ENCODE data around the gene LGALSL. TPM values are rescaled to one million over a fixed set of nuclear protein-coding genes. Genes with fewer than 3 reads are reported as not detected.

Gene LGALSL
- total and polyA plus RNA-seq, 9 donors = 12.2 to 28.9 (median 21.9) TPM

DNA sequence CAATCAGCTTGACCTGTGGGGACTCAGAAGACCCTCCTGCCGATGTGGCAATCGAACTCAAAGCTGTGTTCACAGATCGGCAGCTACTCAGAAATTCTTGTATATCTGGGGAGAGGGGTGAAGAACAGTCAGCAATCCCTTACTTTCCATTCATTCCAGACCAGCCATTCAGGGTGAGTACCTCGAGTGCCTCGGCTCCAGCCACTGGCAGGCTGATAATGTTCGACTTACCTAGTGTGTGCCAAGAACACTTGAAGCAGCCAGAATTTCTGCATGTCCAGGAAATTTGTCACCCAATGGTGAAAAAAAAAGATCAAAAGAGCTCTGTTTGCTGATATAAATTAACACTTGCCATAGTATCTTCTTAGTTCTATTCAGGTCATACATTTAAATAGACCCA, 2.3 kb downstream of the LGALSL start:
- WGBS (ENCODE audit: insufficient coverage) = 100% methylated on average over 1 of the region's 6 CpGs
- Histone ChIP-seq H3K27ac (ENCODE audit: low read length) (no peak overlapping the region), H3K27me3 (ENCODE audit: control insufficient read depth, insufficient read depth, low read length) (no peaks in the 10 kb centered on the region), H3K36me3 (ENCODE audit: control insufficient read depth, insufficient read depth, low read length) (peaks cover 25% of the 10 kb centered on the region), H3K4me3 (ENCODE audit: low read length) (no peak overlapping the region), H3K9me3 (replicated peaks; ENCODE audit: control insufficient read depth, low read depth, low read length) (no peaks in the 10 kb centered on the region), H3K4me1 (ENCODE audit: control insufficient read depth, insufficient read depth, low read length) (peaks cover 15% of the 10 kb centered on the region)
- no peak for DNase-seq

DNA sequence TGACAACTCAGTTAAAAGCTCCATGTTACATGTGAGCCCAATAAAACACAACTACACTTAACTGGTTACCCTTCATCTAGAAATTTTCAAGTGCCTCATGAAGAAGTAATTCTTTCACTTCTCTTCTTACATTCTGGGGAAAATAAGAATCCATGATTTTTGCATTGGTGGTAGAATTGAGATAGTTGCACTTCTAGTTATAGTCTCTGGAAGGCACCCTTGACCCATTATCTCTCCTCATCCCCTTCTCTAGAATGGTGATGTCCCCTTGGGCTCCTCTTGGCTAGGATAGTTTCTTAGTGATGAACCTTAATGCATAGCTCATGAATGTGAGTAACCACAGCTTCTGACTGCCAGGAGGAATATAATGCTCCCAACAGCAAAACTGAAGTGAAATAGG, 3.6 kb downstream of the LGALSL start:
- peaks cover 25% of the 10 kb centered on the region for H3K36me3 ChIP-seq (ENCODE audit: control insufficient read depth, insufficient read depth, low read length)
- no peak overlapping the region for H3K4me3 ChIP-seq (ENCODE audit: low read length)
- no peak overlapping the region for H3K27ac ChIP-seq (ENCODE audit: low read length)
- H3K4me1 ChIP-seq (ENCODE audit: control insufficient read depth, insufficient read depth, low read length) = peaks cover 15% of the 10 kb centered on the region
- H3K9me3 ChIP-seq (replicated peaks; ENCODE audit: control insufficient read depth, low read depth, low read length) = no peaks in the 10 kb centered on the region
- no peaks in the 10 kb centered on the region for H3K27me3 ChIP-seq (ENCODE audit: control insufficient read depth, insufficient read depth, low read length)
- DNase-seq = no peak

DNA sequence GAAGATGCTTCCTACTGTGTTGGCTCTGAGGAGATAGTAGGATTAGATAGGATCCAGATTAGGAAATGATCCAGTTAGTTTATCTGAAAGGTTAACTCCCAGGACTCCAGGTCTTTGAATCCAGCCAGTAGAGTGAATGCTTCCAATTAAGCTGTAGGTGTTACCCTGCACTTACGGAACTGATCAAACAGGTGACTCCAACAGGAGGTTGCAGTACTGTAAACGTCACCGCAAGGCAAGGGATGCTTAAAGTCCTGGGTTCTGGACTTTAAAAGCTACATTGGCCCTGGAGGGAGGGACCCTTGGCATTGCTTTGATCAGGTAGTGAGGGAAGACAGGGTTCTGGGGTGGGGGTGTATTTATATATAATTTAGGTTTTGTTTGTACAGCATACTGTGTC, 5.6 kb downstream of the LGALSL start:
- 75% methylated on average over 3 of the region's 3 CpGs for WGBS (ENCODE audit: insufficient coverage)
- Histone ChIP-seq H3K36me3 (ENCODE audit: control insufficient read depth, insufficient read depth, low read length) (peaks cover 25% of the 10 kb centered on the region), H3K4me1 (ENCODE audit: control insufficient read depth, insufficient read depth, low read length) (peaks cover 8% of the 10 kb centered on the region)

DNA sequence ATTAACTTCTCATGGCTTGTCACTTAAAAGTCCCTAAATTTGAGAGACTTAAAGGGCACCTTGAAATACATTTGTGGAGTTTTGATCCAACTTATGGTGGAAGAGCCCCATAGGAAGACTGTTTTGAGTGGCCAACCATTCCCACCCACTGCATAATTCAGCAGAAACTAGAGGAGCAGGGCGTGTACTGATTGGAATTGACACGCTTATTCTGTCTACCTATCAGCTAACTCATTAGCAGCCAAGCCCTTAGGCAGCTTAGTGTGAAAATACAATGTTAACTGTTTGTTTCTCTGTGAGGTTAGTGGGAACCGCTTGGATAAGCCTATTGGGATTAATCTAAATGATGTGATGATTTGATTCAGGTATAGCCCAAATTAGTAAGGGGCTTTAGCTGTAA, 6.4 kb downstream of the LGALSL start:
- no peak overlapping the region for H3K4me3 ChIP-seq (ENCODE audit: low read length)
- DNase-seq = no peak
- no CpG with 5 or more reads among the region's 3 CpGs for WGBS (ENCODE audit: insufficient coverage)
- H3K27me3 ChIP-seq (ENCODE audit: control insufficient read depth, insufficient read depth, low read length) = no peaks in the 10 kb centered on the region
- H3K9me3 ChIP-seq (replicated peaks; ENCODE audit: control insufficient read depth, low read depth, low read length) = no peaks in the 10 kb centered on the region
- peaks cover 25% of the 10 kb centered on the region for H3K36me3 ChIP-seq (ENCODE audit: control insufficient read depth, insufficient read depth, low read length)
- peaks cover 2% of the 10 kb centered on the region for H3K4me1 ChIP-seq (ENCODE audit: control insufficient read depth, insufficient read depth, low read length)
- no peak overlapping the region for H3K27ac ChIP-seq (ENCODE audit: low read length)

More for the DNA sequence above, 5.6 kb downstream of the LGALSL start:
- DNase-seq = no peak
- Histone ChIP-seq H3K27me3 (ENCODE audit: control insufficient read depth, insufficient read depth, low read length) (no peaks in the 10 kb centered on the region), H3K9me3 (replicated peaks; ENCODE audit: control insufficient read depth, low read depth, low read length) (no peaks in the 10 kb centered on the region), H3K27ac (ENCODE audit: low read length) (no peak overlapping the region), H3K4me3 (ENCODE audit: low read length) (no peak overlapping the region)

DNA sequence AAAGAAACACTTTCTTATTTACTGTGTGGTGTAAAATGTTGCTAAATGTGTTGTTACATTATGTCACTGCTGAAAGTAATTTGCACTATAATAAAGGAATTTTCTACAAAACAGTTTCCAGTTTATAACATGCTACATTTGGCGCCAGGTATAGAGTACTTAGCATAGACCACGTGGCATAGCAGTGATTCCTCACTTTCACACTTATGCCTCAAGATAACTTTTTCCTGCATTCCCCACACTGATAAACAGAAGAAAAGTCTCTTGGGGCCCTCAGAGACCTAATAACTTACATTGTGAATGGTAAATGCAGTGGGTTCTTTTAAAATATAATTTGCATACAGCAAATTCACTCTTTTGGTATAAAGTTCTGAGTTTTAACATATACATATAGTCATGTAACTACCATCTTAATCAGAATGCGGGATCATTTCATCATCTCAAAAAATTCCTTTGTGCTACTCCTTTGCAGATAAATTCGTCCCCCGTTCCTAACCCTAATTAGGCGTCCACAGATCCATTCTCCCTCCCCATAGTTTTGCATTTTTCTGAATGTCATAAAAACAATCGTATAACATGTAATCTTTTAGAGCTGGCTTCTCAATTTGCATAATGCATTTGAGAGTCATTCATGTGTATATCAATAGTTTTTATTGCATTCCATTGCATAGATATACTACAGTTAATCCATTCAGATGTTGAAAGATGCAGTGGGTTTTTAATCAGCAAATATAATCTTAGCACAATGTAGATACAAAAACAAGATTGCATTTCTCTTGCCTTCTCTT, 7.5 kb downstream of the LGALSL start:
- 84% methylated on average over 5 of the region's 7 CpGs for WGBS (ENCODE audit: insufficient coverage)
- Histone ChIP-seq H3K36me3 (ENCODE audit: control insufficient read depth, insufficient read depth, low read length) (peaks cover 22% of the 10 kb centered on the region), H3K27ac (ENCODE audit: low read length) (no peak overlapping the region)

DNA sequence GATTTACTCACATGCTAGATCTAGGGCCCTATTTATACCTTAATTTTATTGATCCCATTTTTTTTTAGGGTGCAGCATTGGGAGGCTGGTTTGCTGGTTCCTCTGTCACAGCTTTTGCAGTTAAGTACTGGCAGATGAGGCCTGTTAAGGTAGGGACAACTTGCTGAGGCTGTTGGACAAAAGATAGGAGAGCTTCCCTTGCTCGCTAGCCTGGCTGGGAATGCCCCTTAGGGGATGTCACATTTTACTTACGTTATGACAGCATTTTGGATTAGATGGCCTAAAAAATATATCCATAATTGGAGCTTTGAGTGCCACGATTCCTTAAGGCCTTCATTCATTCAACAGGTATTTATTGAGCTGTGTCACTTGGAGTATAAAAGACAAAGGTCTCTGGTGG, 8.2 kb downstream of the LGALSL start:
- H3K27ac ChIP-seq (ENCODE audit: low read length) = no peak overlapping the region
- H3K27me3 ChIP-seq (ENCODE audit: control insufficient read depth, insufficient read depth, low read length) = no peaks in the 10 kb centered on the region
- peaks cover 17% of the 10 kb centered on the region for H3K36me3 ChIP-seq (ENCODE audit: control insufficient read depth, insufficient read depth, low read length)
- WGBS (ENCODE audit: insufficient coverage) = 100% methylated on average over 1 of the region's 3 CpGs
- no peak overlapping the region for H3K4me3 ChIP-seq (ENCODE audit: low read length)
- no peaks in the 10 kb centered on the region for H3K9me3 ChIP-seq (replicated peaks; ENCODE audit: control insufficient read depth, low read depth, low read length)
- H3K4me1 ChIP-seq (ENCODE audit: control insufficient read depth, insufficient read depth, low read length) = no peaks in the 10 kb centered on the region
- DNase-seq = no peak

More for the DNA sequence above, 7.5 kb downstream of the LGALSL start:
- no peaks in the 10 kb centered on the region for H3K27me3 ChIP-seq (ENCODE audit: control insufficient read depth, insufficient read depth, low read length)
- DNase-seq = no peak
- no peak overlapping the region for H3K4me3 ChIP-seq (ENCODE audit: low read length)
- no peaks in the 10 kb centered on the region for H3K4me1 ChIP-seq (ENCODE audit: control insufficient read depth, insufficient read depth, low read length)
- no peaks in the 10 kb centered on the region for H3K9me3 ChIP-seq (replicated peaks; ENCODE audit: control insufficient read depth, low read depth, low read length)

DNA sequence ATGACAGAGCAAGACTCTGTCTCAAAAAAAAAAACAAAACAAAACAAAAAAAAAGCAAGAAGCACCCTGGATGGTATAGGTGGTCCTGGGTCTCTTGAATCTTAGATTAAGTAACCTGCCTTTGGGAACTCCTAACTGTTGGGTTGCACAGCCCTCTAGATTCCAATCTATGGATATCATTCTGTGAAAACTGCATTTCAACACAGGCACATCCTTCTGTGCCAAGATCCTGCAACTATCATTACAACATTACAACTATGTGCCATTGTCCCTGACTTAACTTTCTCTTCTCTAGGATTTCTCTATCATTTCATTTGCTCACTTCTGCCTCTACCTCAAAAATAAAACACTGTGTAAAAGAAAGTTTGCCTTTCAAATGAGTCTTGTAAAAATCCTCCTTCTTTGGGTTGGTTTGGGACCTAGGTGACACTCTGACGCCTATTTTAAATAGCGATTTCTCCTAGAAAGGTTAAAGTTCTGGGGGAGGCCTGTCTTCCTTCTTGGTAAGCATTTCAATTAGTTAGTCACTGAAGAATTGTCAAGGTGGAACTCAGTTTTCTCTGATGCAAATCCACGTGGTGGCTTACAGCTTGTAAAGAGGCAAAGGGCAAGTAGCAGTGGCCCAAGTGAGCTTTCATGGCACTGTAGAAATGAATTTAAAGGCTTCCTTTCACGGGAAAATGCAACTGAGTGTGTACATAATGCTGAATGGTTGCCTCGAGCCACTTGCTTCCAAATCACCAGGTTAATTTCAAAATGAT, 9.2 kb downstream of the LGALSL start:
- Histone ChIP-seq H3K4me3 (ENCODE audit: low read length) (no peak overlapping the region), H3K36me3 (ENCODE audit: control insufficient read depth, insufficient read depth, low read length) (peaks cover 12% of the 10 kb centered on the region), H3K27ac (ENCODE audit: low read length) (no peak overlapping the region), H3K27me3 (ENCODE audit: control insufficient read depth, insufficient read depth, low read length) (no peaks in the 10 kb centered on the region), H3K4me1 (ENCODE audit: control insufficient read depth, insufficient read depth, low read length) (no peaks in the 10 kb centered on the region), H3K9me3 (replicated peaks; ENCODE audit: control insufficient read depth, low read depth, low read length) (no peaks in the 10 kb centered on the region)
- WGBS (ENCODE audit: insufficient coverage) = 54% methylated on average over 2 of the region's 5 CpGs
- DNase-seq = no peak

DNA sequence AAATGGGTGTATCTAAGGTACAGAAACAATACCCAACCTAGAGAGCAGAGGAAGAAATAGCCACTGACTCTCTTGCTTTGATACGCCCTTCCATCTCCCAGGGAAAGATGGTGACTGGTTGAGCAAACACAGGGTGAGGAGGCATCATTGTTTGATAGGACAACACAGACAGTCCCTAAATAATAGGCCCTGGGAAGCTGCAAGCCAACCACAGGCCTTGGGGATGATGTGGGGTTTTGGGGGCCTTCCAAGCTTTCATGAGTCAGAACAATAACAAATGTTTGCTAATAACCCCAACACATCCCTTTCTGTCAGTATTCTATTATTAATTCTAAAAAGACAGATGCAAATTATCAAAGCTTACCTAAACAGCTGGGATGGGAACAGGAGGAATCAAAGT, 9.8 kb downstream of the LGALSL start:
- WGBS (ENCODE audit: insufficient coverage) = no CpG with 5 or more reads among the region's 1 CpG
- no peak for DNase-seq
- H3K9me3 ChIP-seq (replicated peaks; ENCODE audit: control insufficient read depth, low read depth, low read length) = no peaks in the 10 kb centered on the region
- H3K27ac ChIP-seq (ENCODE audit: low read length) = no peak overlapping the region
- no peaks in the 10 kb centered on the region for H3K4me1 ChIP-seq (ENCODE audit: control insufficient read depth, insufficient read depth, low read length)
- H3K36me3 ChIP-seq (ENCODE audit: control insufficient read depth, insufficient read depth, low read length) = peaks cover 8% of the 10 kb centered on the region
- no peak overlapping the region for H3K4me3 ChIP-seq (ENCODE audit: low read length)
- H3K27me3 ChIP-seq (ENCODE audit: control insufficient read depth, insufficient read depth, low read length) = no peaks in the 10 kb centered on the region

DNA sequence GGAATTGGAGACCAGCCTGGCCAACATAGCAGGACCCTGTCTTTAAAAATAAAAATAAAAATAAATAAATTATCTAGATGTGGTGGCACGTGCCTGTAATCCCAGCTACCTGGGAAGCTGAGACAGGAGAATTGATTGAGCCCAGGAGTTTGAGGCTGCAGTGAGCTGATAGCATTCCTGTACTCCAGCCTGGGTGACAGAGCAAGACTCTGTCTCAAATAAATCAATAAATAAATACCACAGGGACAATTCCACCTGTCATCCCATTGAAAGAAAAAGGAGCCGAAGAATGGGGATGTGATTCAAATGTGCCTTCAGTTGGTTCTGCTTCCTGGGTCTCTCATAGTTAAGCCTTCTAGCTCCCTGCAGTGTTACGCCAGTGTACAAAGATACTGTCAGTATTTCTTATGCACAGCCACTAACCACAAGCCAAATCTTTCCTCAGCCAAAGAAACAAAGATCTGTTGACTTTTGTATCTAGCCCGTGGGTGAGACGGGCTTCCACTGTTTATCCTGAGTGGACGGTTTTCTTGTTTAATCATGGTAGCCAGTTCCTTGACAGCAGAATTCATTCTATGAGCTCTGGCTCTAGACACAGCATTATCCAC, 12.6 kb downstream of the LGALSL start:
- Histone ChIP-seq H3K4me1 (ENCODE audit: control insufficient read depth, insufficient read depth, low read length) (no peaks in the 10 kb centered on the region), H3K27ac (ENCODE audit: low read length) (no peak overlapping the region), H3K9me3 (replicated peaks; ENCODE audit: control insufficient read depth, low read depth, low read length) (no peaks in the 10 kb centered on the region), H3K36me3 (ENCODE audit: control insufficient read depth, insufficient read depth, low read length) (no peaks in the 10 kb centered on the region), H3K4me3 (ENCODE audit: low read length) (no peak overlapping the region), H3K27me3 (ENCODE audit: control insufficient read depth, insufficient read depth, low read length) (no peaks in the 10 kb centered on the region)
- no peak for DNase-seq
- 100% methylated on average over 1 of the region's 6 CpGs for WGBS (ENCODE audit: insufficient coverage)

DNA sequence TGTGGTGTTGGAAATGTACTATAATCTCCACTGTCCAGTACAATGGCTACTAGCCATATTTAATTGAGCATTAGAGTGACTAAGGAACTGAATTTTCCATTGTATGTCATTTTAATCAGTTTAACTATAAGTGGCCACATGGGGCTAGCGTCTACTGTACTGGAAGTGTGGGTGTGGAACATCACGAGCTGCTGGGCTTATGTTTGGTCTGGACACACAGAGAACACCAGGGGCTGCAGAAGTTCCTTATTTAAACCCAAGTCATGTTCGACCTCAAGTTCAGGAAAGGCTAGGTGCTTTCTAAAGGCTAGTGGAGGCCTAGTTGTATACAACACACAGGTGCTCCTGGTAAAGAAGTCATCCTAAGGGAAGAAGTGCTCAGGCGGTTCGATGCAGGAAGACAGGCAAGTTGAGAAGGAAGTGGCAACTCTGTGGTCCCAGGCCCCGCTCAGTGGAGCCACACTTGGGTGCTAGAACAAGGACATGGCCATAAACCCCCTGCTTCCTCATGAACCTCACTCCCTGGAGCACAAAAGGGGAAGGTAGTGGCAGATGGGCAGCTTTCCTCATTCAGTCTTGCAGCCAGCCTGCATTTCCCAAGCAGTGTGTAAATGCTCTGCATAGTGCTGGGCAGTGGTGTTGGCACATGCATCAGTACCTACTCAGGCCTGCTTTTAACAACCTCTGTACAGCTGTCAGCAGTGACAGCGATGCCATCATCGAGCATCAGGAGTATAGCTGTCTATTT, 13.3 kb downstream of the LGALSL start:
- no peaks in the 10 kb centered on the region for H3K36me3 ChIP-seq (ENCODE audit: control insufficient read depth, insufficient read depth, low read length)
- WGBS (ENCODE audit: insufficient coverage) = 100% methylated on average over 3 of the region's 8 CpGs
- no peaks in the 10 kb centered on the region for H3K9me3 ChIP-seq (replicated peaks; ENCODE audit: control insufficient read depth, low read depth, low read length)
- DNase-seq = peak; percentile 54
- H3K27me3 ChIP-seq (ENCODE audit: control insufficient read depth, insufficient read depth, low read length) = no peaks in the 10 kb centered on the region
- no peaks in the 10 kb centered on the region for H3K4me1 ChIP-seq (ENCODE audit: control insufficient read depth, insufficient read depth, low read length)
- no peak overlapping the region for H3K27ac ChIP-seq (ENCODE audit: low read length)
- H3K4me3 ChIP-seq (ENCODE audit: low read length) = no peak overlapping the region
